ENCODE measurements around the gene SLC44A1. TPM values are rescaled to one million over a fixed set of nuclear protein-coding genes. Genes with fewer than 3 reads are reported as not detected.

SLC44A1 gene
- total RNA-seq, 1 experiment from 2014 or later: 32.0 TPM

- no peak for DNase-seq (ENCODE audit: low read depth)
These were observed 146.4 kb downstream of the SLC44A1 start for GRCh38 chr9:105390871-105391270.

GRCh38 chr9:105391288-105391687, 146.8 kb downstream of the SLC44A1 start:
- DNase-seq (ENCODE audit: low read depth): no peak

- DNase-seq (ENCODE audit: low read depth): no peak
These were observed 148.1 kb downstream of the SLC44A1 start for GRCh38 chr9:105392531-105392930.

GRCh38 chr9:105393576-105394344, 149.3 kb downstream of the SLC44A1 start:
- no peak for DNase-seq (ENCODE audit: low read depth)

GRCh38 chr9:105396441-105396840, 152.0 kb downstream of the SLC44A1 start:
- DNase-seq (ENCODE audit: low read depth): no peak

- DNase-seq (ENCODE audit: low read depth): no peak
These were observed 152.4 kb downstream of the SLC44A1 start for GRCh38 chr9:105396901-105397300.

GRCh38 chr9:105399117-105399516, 154.7 kb downstream of the SLC44A1 start:
- DNase-seq (ENCODE audit: low read depth): no peak

- DNase-seq (ENCODE audit: low read depth): no peak
These were observed 157.2 kb downstream of the SLC44A1 start for GRCh38 chr9:105401651-105402050.

- no peak for DNase-seq (ENCODE audit: low read depth)
These were observed 159.2 kb downstream of the SLC44A1 start for GRCh38 chr9:105403552-105404248.

GRCh38 chr9:105405514-105406131, 161.2 kb downstream of the SLC44A1 start:
- DNase-seq (ENCODE audit: low read depth): peak; percentile 72

- no peak for DNase-seq (ENCODE audit: low read depth)
These were observed 161.9 kb downstream of the SLC44A1 start for GRCh38 chr9:105406369-105406768.

GRCh38 chr9:105413525-105413924, 169.1 kb downstream of the SLC44A1 start:
- peak; percentile 52 for DNase-seq (ENCODE audit: low read depth)

- DNase-seq (ENCODE audit: low read depth): peak; percentile 50
These were observed 170.7 kb downstream of the SLC44A1 start for GRCh38 chr9:105414947-105415661.

- DNase-seq (ENCODE audit: low read depth): no peak
These were observed 171.2 kb downstream of the SLC44A1 start for GRCh38 chr9:105415662-105415980.

- no peak for DNase-seq (ENCODE audit: low read depth)
These were observed 172.4 kb downstream of the SLC44A1 start for GRCh38 chr9:105416840-105417239.

- no peak for DNase-seq (ENCODE audit: low read depth)
These were observed 174.4 kb downstream of the SLC44A1 start for GRCh38 chr9:105418588-105419500.

GRCh38 chr9:105419816-105420597, 175.6 kb downstream of the SLC44A1 start:
- DNase-seq (ENCODE audit: low read depth): no peak

GRCh38 chr9:105421154-105421553, 176.7 kb downstream of the SLC44A1 start:
- no peak for DNase-seq (ENCODE audit: low read depth)

GRCh38 chr9:105421864-105422263, 177.4 kb downstream of the SLC44A1 start:
- DNase-seq (ENCODE audit: low read depth): no peak

GRCh38 chr9:105425816-105426433, 181.5 kb downstream of the SLC44A1 start:
- peak; percentile 37 for DNase-seq (ENCODE audit: low read depth)
